GM12875 (cell line): Measurements from ENCODE around the gene GALK1.
A peak's percentile ranks its signal among the peaks of the same experiment; 100 is the strongest.

Experiments
- H3K4me3 ChIP-seq: one replicate; pipeline ENCODE4 v1.5.1; 2011; ENCODE audit warnings: low read depth, low read length, control low read depth
- CTCF ChIP-seq: IDR thresholded peaks from 2 replicates; pipeline ENCODE4 v1.5.1; 2011; ENCODE audit warnings: low read depth, mild to moderate bottlenecking, control low read depth, inconsistent platforms, low read length, moderate library complexity, borderline replicate concordance; ENCODE audit not compliant: insufficient read depth

Gene GALK1

GRCh38 chr17:75795820-75796607, 31.0 kb upstream of the GALK1 start:
- TF ChIP-seq CTCF: no peak

GRCh38 chr17:75793460-75793859, 28.5 kb upstream of the GALK1 start:
- no peak overlapping the region for H3K4me3 ChIP-seq
- TF ChIP-seq CTCF: no peak

More at GRCh38 chr17:75795820-75796607, 31.0 kb upstream of the GALK1 start:
- no peak overlapping the region for H3K4me3 ChIP-seq

- TF ChIP-seq CTCF: no peak
- no peak overlapping the region for H3K4me3 ChIP-seq
These were observed 26.3 kb upstream of the GALK1 start for GRCh38 chr17:75791254-75791653.

- no peak for TF ChIP-seq CTCF
- peak overlapping the region; percentile 78 for H3K4me3 ChIP-seq
These were observed 20.3 kb upstream of the GALK1 start for GRCh38 chr17:75785016-75785890.

- no peak for TF ChIP-seq CTCF
- H3K4me3 ChIP-seq: peak within 1 kb of the TSS; percentile 78
These were observed 19.6 kb upstream of the GALK1 start, which contains the start of gene UNK for GRCh38 chr17:75784473-75785015. Gene UNK, plus strand, starts transcription at chr17:75784806. Its CDS starts 75 bp downstream, at chr17:75784881.

- TF ChIP-seq CTCF: no peak
- peak overlapping the region; percentile 49 for H3K4me3 ChIP-seq
These were observed 18.9 kb upstream of the GALK1 start for GRCh38 chr17:75783803-75784472.
